Measurements from ENCODE around the gene GNPDA1. TPM values are rescaled to one million over a fixed set of nuclear protein-coding genes. Genes with fewer than 3 reads are reported as not detected.
A peak's percentile ranks its signal among the peaks of the same experiment; 100 is the strongest.

The GNPDA1 gene
- total and polyA plus RNA-seq, 2 of the 8 experiments (the other 6 are each of a cell fraction or from before 2014, with no cell fraction given) = 33.0 to 94.3 TPM

DNA sequence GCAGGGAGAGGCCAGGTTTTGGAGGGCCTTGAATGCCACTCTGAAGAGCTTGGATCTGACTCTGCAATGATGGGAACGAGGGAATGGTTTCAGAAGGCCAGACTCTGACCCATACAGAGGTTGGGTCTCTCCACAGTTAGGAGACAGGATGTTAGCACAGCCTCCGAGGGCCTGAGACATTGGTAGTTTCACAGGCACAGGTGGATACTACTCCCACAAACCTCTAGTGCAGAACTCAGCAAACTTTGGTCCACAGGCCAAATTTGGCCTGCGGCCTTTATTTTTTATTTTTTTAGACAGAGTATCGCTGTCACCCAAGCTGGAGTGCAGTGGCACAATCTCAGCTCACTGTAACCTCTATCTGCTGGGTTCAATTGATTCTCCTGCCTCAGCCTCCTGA, 2.9 kb downstream of the GNPDA1 start:
- Histone ChIP-seq H2BK5ac (ENCODE audit: low read depth, low read length) (no peak overlapping the region), H3K23ac (ENCODE audit: insufficient read length) (no peak overlapping the region), H3K14ac (ENCODE audit: insufficient read length) (no peak overlapping the region), H3K18ac (ENCODE audit: extremely low read depth, low read length) (no peak overlapping the region), H3K4ac (replicated peaks; ENCODE audit: insufficient read length, low read depth, low read length) (no peak overlapping the region), H3K27ac (ENCODE audit: low read depth, low read length) (no peak overlapping the region), H3K23me2 (ENCODE audit: low read depth, low read length) (peaks cover 4% of the 10 kb centered on the region; the same call in 1 of the 2 replicates), H2BK120ac (replicated peaks; ENCODE audit: low read depth, low read length) (no peak overlapping the region), H3K36me3 (ENCODE audit: control insufficient read depth in 2 of 4, insufficient read depth in 4 of 4, low read length in 3 of 4) (peaks cover 10 to 31% (median 12%) of the 10 kb centered on the region in 4 experiments; a peak in 7 of 8 replicates), H3K4me1 (replicated peaks in 1 of 4; ENCODE audit: control insufficient read depth in 3 of 4, insufficient read depth in 4 of 4, low read length in 3 of 4) (peaks cover 0 to 2% (median 2%) of the 10 kb centered on the region in 4 experiments; a peak in 4 of 7 replicates), H2BK15ac (ENCODE audit: low read length) (no peak overlapping the region), H3K56ac (replicated peaks; ENCODE audit: insufficient read length, low read depth, low read length) (no peak overlapping the region), H4K8ac (ENCODE audit: extremely low read depth, insufficient read depth, low read length) (no peak overlapping the region), H2BK20ac (ENCODE audit: low read length) (no peak overlapping the region), H4K20me1 (replicated peaks in 1 of 2; ENCODE audit: control insufficient read depth in 1 of 2, insufficient read depth in 2 of 2, low read length in 2 of 2) (no peaks in the 10 kb centered on the region), H3K79me1 (ENCODE audit: low read depth, low read length) (no peaks in the 10 kb centered on the region), H3K79me2 (ENCODE audit: control insufficient read depth in 1 of 2, insufficient read depth in 2 of 2, low read length in 2 of 2) (no peaks in the 10 kb centered on the region), H2BK12ac (ENCODE audit: low read depth, low read length) (no peak overlapping the region), H4K91ac (replicated peaks; ENCODE audit: insufficient read length, low read length) (no peak overlapping the region), H3K4me3 (ENCODE audit: extremely low read depth in 1 of 4, insufficient read depth in 2 of 4, low read depth in 3 of 4, low read length in 4 of 4) (no peak overlapping the region), H3K9ac (replicated peaks in 1 of 4; ENCODE audit: extremely low read depth in 1 of 4, low read depth in 3 of 4, low read length in 3 of 4) (no peak overlapping the region), H2AFZ (ENCODE audit: low read length) (no peak overlapping the region), H4K5ac (ENCODE audit: insufficient read length, low read depth, low read length) (no peak overlapping the region), H2AK5ac (ENCODE audit: low read depth, low read length) (no peak overlapping the region), H3K9me3 (ENCODE audit: insufficient read depth in 2 of 2, low read depth in 1 of 2, low read length in 1 of 2) (no peaks in the 10 kb centered on the region), H3K27me3 (replicated peaks in 1 of 4; ENCODE audit: control insufficient read depth in 3 of 4, extremely low read depth in 1 of 4, insufficient read depth in 3 of 4, low read length in 3 of 4) (no peaks in the 10 kb centered on the region), H3K4me2 (ENCODE audit: insufficient read depth in 1 of 2, low read depth in 2 of 2, low read length in 2 of 2) (no peak overlapping the region)
- DNase-seq (ENCODE audit: low read depth in 1 of 2, low spot score in 2 of 2) (peak in 1 of 2 experiments; percentile 13), FAIRE-seq (no peak)
- ChIA-PET POLR2A (ENCODE audit: partially characterized antibody) (interaction anchor here (1.0 to 1.8 kb wide), 4 partner anchors 9 to 157 kb away, joined by 3 to 8 read pairs (median 4); no protein-coding TSS in a partner anchor), CTCF (ENCODE audit: partially characterized antibody) (interaction anchor here (0.6 to 11.4 kb wide), 12 partner anchors 10 to 590 kb away, joined by 3 to 112 read pairs (median 5); partner anchors contain the start of gene RNF14)
- whole genome bisulfite sequencing, 2 experiments (ENCODE audit: extremely low coverage in 1 of 2, insufficient coverage in 1 of 2, insufficient read length in 1 of 2, insufficient replicate concordance in 2 of 2, low coverage in 1 of 2, low lambda C conversion rate in 2 of 2, missing lambda C conversion rate in 1 of 2) = 95% methylated on average over 4 of the region's 4 CpGs; no CpG with 5 or more reads in 1 of the 2 experiments
- no peak for TF ChIP-seq POLR2AphosphoS5 (IDR thresholded peaks at IDR 0.05; ENCODE audit: low read depth, low read length)

Data from H1 (cell line).